Right cardiac atrium (tissue), 5 donors: Measurements from ENCODE around the gene PI4KA. TPM values are rescaled to one million over a fixed set of nuclear protein-coding genes. Genes with fewer than 3 reads are reported as not detected.
"Not testable (repeated sequence)": the region's sequence is repeated elsewhere in the genome, so short reads cannot be mapped to it uniquely, and the experiment has no call there.

Source experiments
- ATAC-seq, 2 donors: fragments of 200-7000 bp; cut with Tn5 transposase; one replicate each; pipeline versions ENCODE4 v1.8.0 to v1.9.1; 2020; ENCODE audit warnings: moderate library complexity in 2 of 2, mild to moderate bottlenecking in 1 of 2
- DNase-seq, 3 donors: peaks; one replicate each; pipeline ENCODE4 v3.0.0-alpha.2; 2020
- H3K27ac ChIP-seq: one replicate; pipeline ENCODE4 v1.5.1; 2013; ENCODE audit warnings: mild to moderate bottlenecking, low read length, control low read depth, moderate library complexity
- H3K27me3 ChIP-seq: one replicate; pipeline ENCODE4 v1.6.1; 2013; ENCODE audit not compliant: control insufficient read depth, insufficient read depth
- H3K4me1 ChIP-seq: one replicate; pipeline ENCODE4 v1.6.1; 2013; ENCODE audit warnings: low read length; ENCODE audit not compliant: control insufficient read depth, insufficient read depth
- H3K4me3 ChIP-seq: one replicate; pipeline ENCODE4 v1.5.1; 2013; ENCODE audit warnings: low read length, control low read depth
- H3K9me3 ChIP-seq: one replicate; pipeline ENCODE4 v1.6.1; 2013; ENCODE audit warnings: low read length; ENCODE audit not compliant: control insufficient read depth
- WGBS: extraction: QIAGEN DNeasy Blood & Tissue Kit; methylation state at CpG from one replicate; pipeline ENCODE4 v1.1.7; 2013; 5-methylcytosine and 5-hydroxymethylcytosine counted together
- intact Hi-C, 4 donors: fragments of 100-400 bp; cut with DNase I; formaldehyde crosslinking; loops; one replicate each; pipeline versions ENCODE4 v1.11.0 to v1.14.0; 2022 to 2023
- polyA plus RNA-seq: library from polyadenylated mRNA; stranded (reverse); fragments of 200-250 nt; gene quantifications from one replicate; pipeline ENCODE4 v1.2.3, GENCODE V29; 2013
- total RNA-seq, 4 donors: library from RNA; stranded (reverse); fragmentation: NEBNext Ultra II Directional; extraction: Animal tissue kit (Norgen Biotek cat#: 25700); gene quantifications; one replicate each; pipeline ENCODE4 v1.2.1, GENCODE V29; 2021
- donor health status: healthy with polysubstance abuse.
- donor health status: DM: no; HTN: yes; CAD: no.
- donor health status: DM: no; HTN: no; CAD: no.
- donor health status: DM: no; HTN: yes; CAD: no; lungs with severe emphysema.
- donor health status: DM: yes; HTN: yes; CAD: no.

PI4KA gene
- total and polyA plus RNA-seq, 5 donors: 31.3 to 61.9 (median 52.5) TPM

DNA sequence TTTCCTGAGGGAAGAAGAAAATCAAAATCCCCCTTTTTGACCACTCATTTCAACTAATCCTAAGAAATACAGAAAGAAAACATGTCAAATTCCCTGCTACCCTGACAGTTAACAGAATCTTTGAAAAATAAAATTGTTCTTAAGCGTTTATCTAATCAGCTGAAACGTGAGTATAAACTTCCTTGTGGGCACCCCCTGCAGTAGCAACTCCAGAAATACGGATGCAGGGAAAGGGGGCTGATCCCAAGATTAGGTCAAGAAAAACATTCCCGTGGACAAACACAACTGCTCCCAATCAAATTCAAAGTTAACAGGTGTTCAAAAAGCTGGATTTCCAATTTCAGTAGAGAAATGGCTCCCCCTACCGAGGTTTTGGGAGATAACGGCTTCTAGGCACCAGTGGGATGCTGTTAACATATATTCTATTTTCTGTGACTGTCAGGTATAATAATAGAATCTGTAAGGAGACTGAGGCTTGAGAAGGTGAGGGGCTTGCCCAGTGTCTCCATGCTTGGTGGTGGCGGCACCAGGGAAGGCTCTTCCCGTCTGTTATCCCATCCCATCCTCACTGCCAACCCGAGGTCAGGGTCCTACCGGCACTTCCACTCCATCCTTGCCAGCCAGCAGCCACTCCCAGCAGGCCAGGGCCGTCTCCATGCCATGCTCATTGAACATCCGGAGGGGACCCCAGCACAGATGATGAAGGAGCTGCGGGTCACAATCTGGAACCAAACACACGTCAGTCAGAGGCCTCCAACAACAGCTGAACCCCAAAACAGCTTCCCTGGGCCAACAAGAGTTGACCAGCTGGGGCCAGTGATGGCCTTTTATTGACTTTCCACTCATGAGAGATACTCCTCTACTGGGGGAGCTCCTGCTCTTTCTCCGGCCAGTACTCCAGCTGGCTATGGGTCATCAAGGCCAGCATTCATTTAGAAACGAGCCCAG, 116.7 kb downstream of the PI4KA start:
- WGBS: 72% methylated on average over 16 of the region's 16 CpGs
- H3K27ac ChIP-seq: no peak overlapping the region
- no peaks in the 10 kb centered on the region for H3K9me3 ChIP-seq
- intact Hi-C loops: no loop called here
- no peaks in the 10 kb centered on the region for H3K4me1 ChIP-seq
- no peak overlapping the region for H3K4me3 ChIP-seq
- DNase-seq (no peak), ATAC-seq (peak in 1 of 2 donors; percentile 27)
- H3K27me3 ChIP-seq: no peaks in the 10 kb centered on the region

DNA sequence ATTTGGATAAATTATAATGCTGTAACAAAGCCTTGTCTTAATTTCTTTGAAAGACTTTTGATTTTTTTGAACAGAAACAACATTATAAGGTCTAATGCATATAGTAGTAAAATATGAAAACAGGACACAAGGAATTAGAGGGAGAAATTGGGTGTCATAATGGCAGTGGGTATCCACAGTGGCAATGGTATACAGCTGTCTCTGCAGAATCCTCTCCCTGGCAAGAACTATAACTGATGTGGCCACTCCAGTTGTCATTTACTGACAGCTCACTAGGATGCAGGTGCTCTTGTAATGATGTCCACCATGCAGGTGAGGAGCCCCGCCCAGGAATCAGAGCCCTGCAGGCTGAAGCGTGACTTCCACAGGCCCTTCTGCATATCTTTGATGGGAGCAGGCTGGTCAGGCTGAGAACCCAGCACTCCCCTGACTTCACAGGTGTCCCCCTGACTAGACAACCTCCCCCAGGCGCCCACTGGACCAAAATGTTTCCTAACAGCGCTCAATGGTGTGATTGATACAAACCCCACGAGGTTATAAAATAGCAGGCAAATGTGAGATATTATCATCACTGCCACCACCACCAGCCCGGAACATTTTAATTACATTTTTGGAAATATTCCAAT, 117.5 kb downstream of the PI4KA start:
- no peaks in the 10 kb centered on the region for H3K9me3 ChIP-seq
- DNase-seq: no peak
- no peaks in the 10 kb centered on the region for H3K27me3 ChIP-seq
- no peak overlapping the region for H3K4me3 ChIP-seq
- H3K4me1 ChIP-seq: no peaks in the 10 kb centered on the region
- H3K27ac ChIP-seq: no peak overlapping the region
- 80% methylated on average over 6 of the region's 6 CpGs for WGBS
- no peak for ATAC-seq
- intact Hi-C loops: no loop called here

GRCh38 chr22:20740222-20740951, 118.2 kb downstream of the PI4KA start:
- WGBS: 76% methylated on average over 2 of the region's 2 CpGs
- Histone ChIP-seq H3K27ac (no peak overlapping the region), H3K4me3 (no peak overlapping the region), H3K9me3 (no peaks in the 10 kb centered on the region), H3K27me3 (no peaks in the 10 kb centered on the region), H3K4me1 (no peaks in the 10 kb centered on the region)
- ATAC-seq (no peak), DNase-seq (no peak)
- intact Hi-C loops: no loop called here

DNA sequence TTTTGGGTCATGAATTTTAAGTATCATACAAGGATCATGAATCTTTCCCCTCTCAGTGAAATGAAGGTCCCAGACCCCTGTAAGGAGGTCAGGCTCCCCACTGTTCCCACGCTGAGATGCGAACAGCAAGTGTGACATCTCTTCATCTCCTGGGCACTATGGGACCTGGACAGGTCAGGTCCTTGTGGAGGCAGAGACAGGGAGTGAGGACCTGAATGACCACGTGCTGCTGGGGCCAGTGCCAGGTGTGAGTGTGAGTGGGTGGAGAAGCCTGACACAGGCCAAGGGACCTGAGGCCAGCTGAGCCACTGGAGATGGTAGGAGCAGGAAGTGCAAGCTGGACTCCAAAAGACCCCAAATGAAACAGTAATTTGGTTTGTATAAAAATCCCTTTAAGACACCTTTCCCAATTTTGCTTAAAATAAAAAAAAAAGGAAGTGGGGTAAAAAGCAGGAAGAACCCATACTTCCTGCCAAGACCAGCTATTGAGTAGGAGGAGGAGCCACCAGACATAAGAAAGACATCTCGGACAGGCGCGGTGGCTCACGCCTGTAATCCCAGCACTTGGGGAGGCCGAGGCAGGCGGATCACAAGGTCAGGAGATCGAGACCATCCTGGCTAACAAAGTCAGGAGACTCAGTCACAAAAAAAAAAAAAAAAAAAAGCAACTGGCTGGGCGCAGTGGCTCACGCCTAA, 120.1 kb downstream of the PI4KA start:
- H3K27ac ChIP-seq: no peak overlapping the region
- no peak overlapping the region for H3K4me3 ChIP-seq
- no peaks in the 10 kb centered on the region for H3K9me3 ChIP-seq
- no peaks in the 10 kb centered on the region for H3K4me1 ChIP-seq
- WGBS: 79% methylated on average over 12 of the region's 12 CpGs
- H3K27me3 ChIP-seq: no peaks in the 10 kb centered on the region
- ATAC-seq: no peak
- no peak for DNase-seq
- intact Hi-C loops: no loop called here

DNA sequence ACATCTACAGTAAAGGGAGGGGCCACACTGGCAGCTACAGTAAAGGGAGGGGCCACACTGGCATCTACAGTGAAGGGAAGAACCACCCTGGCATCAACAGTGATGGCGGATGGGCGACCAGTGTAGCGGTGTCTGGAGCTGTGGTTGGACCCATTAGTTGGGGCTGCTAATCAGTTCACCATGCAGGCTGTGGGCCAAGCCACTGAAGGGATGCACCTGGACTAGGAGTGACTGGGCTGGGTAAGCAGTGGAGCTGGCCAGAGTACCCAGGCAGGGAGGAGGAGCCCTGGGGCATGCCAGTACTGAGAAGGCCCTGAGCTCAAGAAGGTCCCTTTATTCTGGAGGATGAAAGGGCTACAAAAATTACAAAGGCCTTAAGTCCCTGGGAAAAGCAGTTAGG, 121.7 kb downstream of the PI4KA start:
- H3K27me3 ChIP-seq, H3K9me3 ChIP-seq, H3K4me3 ChIP-seq, ATAC-seq, H3K27ac ChIP-seq, H3K4me1 ChIP-seq, intact Hi-C loops, DNase-seq: not testable (repeated sequence)
- WGBS: 96% methylated on average over 3 of the region's 3 CpGs

GRCh38 chr22:20735356-20736162, 123.1 kb downstream of the PI4KA start:
- DNase-seq, H3K4me1 ChIP-seq, intact Hi-C loops, H3K27ac ChIP-seq, H3K4me3 ChIP-seq, H3K9me3 ChIP-seq, H3K27me3 ChIP-seq: not testable (repeated sequence)
- ATAC-seq: peak; percentile 54 to 69
- WGBS: 59% methylated on average over 12 of the region's 15 CpGs

DNA sequence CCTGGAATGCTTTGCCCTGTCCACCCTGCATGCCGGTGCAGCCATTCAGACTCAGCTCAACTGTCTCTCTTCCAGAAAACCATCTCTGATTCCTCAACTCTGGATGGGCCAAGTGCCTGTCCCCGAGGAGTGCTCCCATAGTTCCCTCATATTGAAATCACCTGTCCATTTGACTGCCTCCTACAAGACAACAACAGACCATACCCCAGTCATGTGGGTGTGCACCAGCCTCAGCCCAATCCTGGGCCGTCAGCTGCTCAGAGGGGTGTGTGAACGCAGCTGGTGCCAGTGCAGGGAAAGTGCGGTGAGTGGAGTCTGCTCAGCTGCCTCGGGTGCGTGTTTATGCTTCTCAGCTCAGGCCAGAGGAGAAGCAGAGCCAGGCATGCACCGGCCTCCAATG, 126.2 kb downstream of the PI4KA start:
- DNase-seq, H3K27me3 ChIP-seq, intact Hi-C loops, H3K4me3 ChIP-seq, ATAC-seq, H3K9me3 ChIP-seq, H3K27ac ChIP-seq, H3K4me1 ChIP-seq: not testable (repeated sequence)
- WGBS: 93% methylated on average over 4 of the region's 8 CpGs

- ATAC-seq (peak in 1 of 2 donors; percentile 18), DNase-seq (no peak)
- no peak overlapping the region for H3K4me3 ChIP-seq
- 82% methylated on average over 13 of the region's 13 CpGs for WGBS
- intact Hi-C loops: no loop called here
- no peak overlapping the region for H3K27ac ChIP-seq
- no peaks in the 10 kb centered on the region for H3K4me1 ChIP-seq
- no peaks in the 10 kb centered on the region for H3K9me3 ChIP-seq
- no peaks in the 10 kb centered on the region for H3K27me3 ChIP-seq
Measured at GRCh38 chr22:20729194-20729593, 129.4 kb downstream of the PI4KA start.

GRCh38 chr22:20728523-20729190, 130.0 kb downstream of the PI4KA start:
- Histone ChIP-seq H3K27ac (no peak overlapping the region), H3K9me3 (no peaks in the 10 kb centered on the region), H3K4me1 (no peaks in the 10 kb centered on the region), H3K4me3 (no peak overlapping the region), H3K27me3 (no peaks in the 10 kb centered on the region)
- 79% methylated on average over 10 of the region's 10 CpGs for WGBS
- DNase-seq (no peak), ATAC-seq (no peak)
- intact Hi-C loops: no loop called here
